ENCODE measurements around the gene CEPT1.
"Not testable (repeated sequence)": the region's sequence is repeated elsewhere in the genome, so short reads cannot be mapped to it uniquely, and the experiment has no call there.

Gene CEPT1

GRCh38 chr1:111139956-111140679 is at the start of gene CEPT1, which contains the start of gene DRAM2:
Gene CEPT1, plus strand, starts transcription at chr1:111140223. Its CDS starts 7,492 bp downstream, at chr1:111147715.
Gene DRAM2, minus strand, starts transcription at chr1:111140093. Its CDS starts 8,539 bp downstream, at chr1:111131554.
- DNase-seq: peak; percentile 91

GRCh38 chr1:111095421-111095820 is 44.6 kb upstream of the CEPT1 start:
- not testable (repeated sequence) for DNase-seq

- no peak for DNase-seq
Observed at GRCh38 chr1:111097356-111098099, 42.5 kb upstream of the CEPT1 start.

GRCh38 chr1:111099289-111099688 is 40.7 kb upstream of the CEPT1 start:
- DNase-seq: no peak

GRCh38 chr1:111101854-111102642 is 38.0 kb upstream of the CEPT1 start:
- no peak for DNase-seq

GRCh38 chr1:111104981-111105380 is 35.0 kb upstream of the CEPT1 start:
- no peak for DNase-seq

- DNase-seq: no peak
Observed at GRCh38 chr1:111110197-111110899, 29.7 kb upstream of the CEPT1 start.

- no peak for DNase-seq
Observed at GRCh38 chr1:111116496-111116895, 23.5 kb upstream of the CEPT1 start.

GRCh38 chr1:111126354-111126753 is 13.7 kb upstream of the CEPT1 start:
- DNase-seq: no peak

GRCh38 chr1:111127923-111128643 is 11.9 kb upstream of the CEPT1 start:
- DNase-seq: no peak

- DNase-seq: no peak
Observed at GRCh38 chr1:111129376-111129775, 10.6 kb upstream of the CEPT1 start.

GRCh38 chr1:111131693-111132092 is 8.3 kb upstream of the CEPT1 start:
- DNase-seq: no peak

- DNase-seq: no peak
Observed at GRCh38 chr1:111133866-111134265, 6.2 kb upstream of the CEPT1 start.

GRCh38 chr1:111139324-111139955 is 583 bp upstream of the CEPT1 start:
- DNase-seq: peak; percentile 7

GRCh38 chr1:111140680-111140967 is 601 bp downstream of the CEPT1 start:
- DNase-seq: no peak

- DNase-seq: no peak
Observed at GRCh38 chr1:111141245-111142220, 1.5 kb downstream of the CEPT1 start.

- DNase-seq: no peak
Observed at GRCh38 chr1:111142356-111142975, 2.4 kb downstream of the CEPT1 start.

- DNase-seq: no peak
Observed at GRCh38 chr1:111145542-111145941, 5.5 kb downstream of the CEPT1 start.

GRCh38 chr1:111145963-111146768 is 6.1 kb downstream of the CEPT1 start:
- no peak for DNase-seq

Measured in activated gamma-delta T cell treated with Interleukin-2 at 50 U/mL for 16 hours (primary cell).